Activated T-cell treated with anti-CD3 and anti-CD28 coated beads for 24 hours (primary cell): ENCODE data around the gene SOX15.

Experiments
- DNase-seq: peaks from one replicate; pipeline ENCODE4 v3.0.0-alpha.2; 2020; ENCODE audit warnings: low read depth

The SOX15 gene

GRCh38 chr17:7557775-7558543 is 31.9 kb downstream of the SOX15 start:
- DNase-seq, result no peak

GRCh38 chr17:7557147-7557764 is 32.6 kb downstream of the SOX15 start:
- DNase-seq, result no peak

GRCh38 chr17:7556627-7557026 is 33.3 kb downstream of the SOX15 start:
- no peak for DNase-seq

- DNase-seq, result no peak
Observed at GRCh38 chr17:7555320-7555948, 34.5 kb downstream of the SOX15 start.

GRCh38 chr17:7553356-7553755 is 36.5 kb downstream of the SOX15 start:
- DNase-seq, result no peak

GRCh38 chr17:7552621-7553051 is 37.3 kb downstream of the SOX15 start:
- DNase-seq, result no peak

- no peak for DNase-seq
Observed at GRCh38 chr17:7551396-7551795, 38.5 kb downstream of the SOX15 start.

- DNase-seq, result no peak
Observed at GRCh38 chr17:7550344-7550743, 39.5 kb downstream of the SOX15 start.

- DNase-seq, result peak; percentile 30
Observed at GRCh38 chr17:7549401-7550055, 40.4 kb downstream of the SOX15 start.

GRCh38 chr17:7548585-7549400 is 41.1 kb downstream of the SOX15 start, which contains the start of gene TNFSF12:
TNFSF12 (plus strand) TSS chr17:7549058; CDS start chr17:7549154, 96 bp downstream.
- no peak for DNase-seq

- no peak for DNase-seq
Observed at GRCh38 chr17:7544911-7545310, 45.0 kb downstream of the SOX15 start.

- DNase-seq, result no peak
Observed at GRCh38 chr17:7541074-7541621, 48.7 kb downstream of the SOX15 start.

- DNase-seq, result no peak
Observed at GRCh38 chr17:7538891-7539545, 50.9 kb downstream of the SOX15 start.
